GM19395 (cell line): Measurements from ENCODE around the gene HOXA4.

Source experiments
- ATAC-seq: cut with Tn5 transposase; IDR thresholded peaks from one replicate; pipeline ENCODE4 v1.9.1; 2021; ENCODE audit warnings: mild to moderate bottlenecking, moderate library complexity; ENCODE audit not compliant: unreplicated experiment

The HOXA4 gene

DNA sequence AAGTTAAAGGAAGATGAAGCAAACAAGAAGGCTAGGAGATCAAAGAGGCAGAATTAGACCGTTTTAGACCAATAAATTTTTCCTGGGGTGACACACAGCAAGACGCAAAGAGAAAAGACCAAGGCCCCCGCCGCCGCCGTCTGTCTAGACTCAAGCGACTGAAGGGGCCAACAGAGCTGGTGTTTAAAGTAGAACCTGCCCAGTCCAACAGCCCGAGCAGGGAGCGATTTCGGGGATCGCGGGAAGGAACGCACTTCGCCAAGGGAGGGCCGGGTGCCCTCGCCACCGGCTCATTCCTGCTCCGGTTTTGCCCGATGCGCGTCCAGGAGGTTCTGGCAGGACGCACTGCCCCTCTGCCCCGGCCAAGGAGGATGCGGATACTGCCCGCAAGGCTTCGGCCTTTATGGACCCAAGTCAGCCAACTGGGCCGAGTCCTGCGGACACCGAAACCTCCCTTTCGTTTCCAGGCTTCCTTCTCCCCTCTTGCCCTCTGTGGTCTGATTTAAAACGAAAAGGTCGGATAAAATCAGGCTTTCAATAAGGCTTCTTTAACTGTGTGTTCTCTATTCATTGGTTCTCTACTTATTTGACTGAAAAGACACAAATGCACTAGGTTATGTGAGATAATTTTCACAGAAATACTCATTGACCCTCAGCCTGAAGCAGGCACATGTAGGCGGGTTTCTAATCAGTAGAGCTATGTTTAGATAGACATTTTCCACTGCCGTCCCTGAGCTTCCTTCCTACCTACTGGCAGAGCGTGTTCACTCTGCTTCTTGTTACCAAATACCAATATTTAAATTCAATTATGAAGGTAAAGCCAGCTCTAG, 28.1 kb upstream of the HOXA4 start:
- no peak for ATAC-seq

DNA sequence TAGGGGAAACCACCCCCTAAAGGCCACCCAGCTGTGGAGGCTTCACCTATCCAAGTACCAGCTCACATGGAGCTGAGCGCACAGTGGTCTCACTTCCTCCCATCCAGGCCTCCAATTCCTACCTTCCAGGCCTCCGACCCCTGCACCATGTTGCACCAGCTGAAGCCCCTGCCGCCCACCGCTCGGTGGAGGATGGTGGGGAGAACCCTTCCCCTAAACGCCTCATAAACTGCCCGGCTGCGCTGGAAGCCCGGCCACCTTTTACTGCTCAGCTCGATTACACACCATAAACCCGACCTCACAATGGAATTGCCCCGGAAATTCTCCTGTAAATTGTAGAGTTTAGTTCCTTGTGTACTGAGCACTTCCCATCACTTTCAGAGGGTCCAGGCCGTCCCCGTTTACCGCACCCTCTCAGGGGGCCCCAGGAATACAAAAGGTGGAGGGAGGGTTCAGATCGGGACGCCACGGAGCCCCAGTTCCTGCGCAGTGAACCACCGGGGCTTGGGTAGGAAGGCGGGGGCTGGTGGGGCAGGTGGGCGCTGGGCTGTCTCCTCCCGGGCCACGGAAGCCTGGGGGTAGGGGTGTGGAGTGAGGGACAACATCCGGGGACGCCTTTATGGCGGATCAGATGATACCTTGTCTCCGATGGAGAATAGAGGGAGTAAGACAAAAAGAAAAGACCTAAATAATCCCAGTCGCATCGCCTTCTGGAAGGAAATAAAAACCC, 27.3 kb upstream of the HOXA4 start:
- ATAC-seq, result no peak

DNA sequence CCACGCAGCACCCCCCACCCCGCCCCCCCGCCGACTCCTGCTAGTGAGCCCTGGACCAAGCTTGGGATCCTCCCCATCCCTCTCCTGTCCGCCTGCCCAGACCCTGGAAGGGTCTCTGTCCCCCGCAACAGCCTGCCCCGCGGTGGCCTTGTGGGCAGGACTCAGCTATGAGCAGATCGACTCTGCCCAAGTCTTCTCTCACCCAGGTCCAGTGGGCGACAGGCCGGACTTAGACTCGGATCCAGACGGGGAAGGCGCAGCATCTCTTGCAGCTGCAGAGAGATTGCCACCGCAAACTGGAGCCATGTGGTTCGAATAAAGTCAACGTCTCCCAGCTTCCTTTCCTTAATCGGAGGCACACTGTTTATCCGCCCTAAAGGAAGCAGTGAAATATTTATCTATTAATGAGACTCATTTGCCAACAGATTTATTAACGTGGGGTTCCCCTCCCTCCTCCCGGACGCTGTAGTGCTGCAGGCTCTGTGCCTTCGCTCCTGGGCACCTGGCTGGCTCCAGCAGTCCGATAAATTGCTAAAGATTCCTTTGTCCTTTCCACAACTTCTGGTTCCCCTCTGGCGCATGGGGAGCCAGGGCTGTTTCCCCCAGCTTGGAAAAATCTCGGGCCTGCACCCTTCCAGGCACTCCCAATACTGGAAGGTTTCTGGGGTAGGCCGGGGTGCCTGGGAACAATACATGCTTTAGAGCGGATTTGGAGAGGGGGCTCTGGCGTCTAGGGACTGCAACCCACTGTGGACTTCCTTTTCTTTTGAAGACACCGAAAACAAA, 26.6 kb upstream of the HOXA4 start:
- ATAC-seq, result no peak

DNA sequence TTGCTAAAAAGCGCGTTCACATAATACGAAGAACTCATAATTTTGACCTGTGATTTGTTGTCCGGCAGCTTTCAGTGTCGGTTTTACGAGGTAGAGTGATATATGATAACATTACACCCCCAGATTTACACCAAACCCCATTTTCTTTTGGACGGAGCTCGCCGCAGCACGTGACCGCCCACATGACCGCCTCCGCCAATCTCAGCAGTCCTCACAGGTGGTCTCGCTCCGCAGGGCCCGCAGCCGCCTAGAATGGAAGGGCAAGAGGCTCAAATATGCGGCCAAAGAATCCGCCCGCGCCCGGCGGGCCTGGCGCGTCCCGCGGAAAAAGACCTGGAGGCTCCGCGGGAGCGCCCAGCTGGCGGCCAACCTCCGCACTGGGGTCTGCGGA, 25.9 kb upstream of the HOXA4 start, which contains the start of gene HOXA7:
Gene HOXA7, minus strand, starts transcription at position 168 of the 391 bp plus-strand sequence. Its CDS starts 130 bp downstream, at position 38.
- no peak for ATAC-seq

DNA sequence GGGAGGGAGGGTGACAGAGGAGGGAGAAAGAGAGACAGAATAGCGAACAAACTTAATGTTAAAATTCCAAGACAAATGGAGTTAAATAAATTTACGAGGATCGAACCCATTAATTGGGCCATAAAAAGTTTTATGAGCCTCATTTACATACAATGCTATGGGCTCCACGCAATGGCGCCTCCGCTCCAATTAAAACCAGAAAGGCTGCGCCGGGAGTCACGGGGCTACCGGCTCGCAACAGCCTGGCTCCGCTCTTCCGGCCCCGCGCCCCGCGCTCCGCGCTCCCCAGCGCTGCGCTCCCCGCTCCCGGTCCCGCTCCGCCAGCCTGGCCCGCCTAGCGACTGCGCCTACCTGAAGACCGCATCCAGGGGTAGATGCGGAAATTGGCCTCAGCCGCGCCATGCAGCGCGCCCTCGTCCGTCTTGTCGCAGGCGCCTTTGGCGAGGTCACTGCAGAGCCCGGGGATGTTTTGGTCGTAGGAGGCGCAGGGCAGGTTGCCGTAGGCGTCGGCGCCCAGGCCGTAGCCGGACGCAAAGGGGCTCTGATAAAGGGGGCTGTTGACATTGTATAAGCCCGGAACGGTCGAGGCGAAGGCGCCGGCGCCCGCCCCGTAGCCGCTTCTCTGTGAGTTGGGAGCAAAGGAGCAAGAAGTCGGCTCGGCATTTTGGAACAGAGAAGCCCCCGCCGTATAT, 25.4 kb upstream of the HOXA4 start:
- ATAC-seq, result no peak

DNA sequence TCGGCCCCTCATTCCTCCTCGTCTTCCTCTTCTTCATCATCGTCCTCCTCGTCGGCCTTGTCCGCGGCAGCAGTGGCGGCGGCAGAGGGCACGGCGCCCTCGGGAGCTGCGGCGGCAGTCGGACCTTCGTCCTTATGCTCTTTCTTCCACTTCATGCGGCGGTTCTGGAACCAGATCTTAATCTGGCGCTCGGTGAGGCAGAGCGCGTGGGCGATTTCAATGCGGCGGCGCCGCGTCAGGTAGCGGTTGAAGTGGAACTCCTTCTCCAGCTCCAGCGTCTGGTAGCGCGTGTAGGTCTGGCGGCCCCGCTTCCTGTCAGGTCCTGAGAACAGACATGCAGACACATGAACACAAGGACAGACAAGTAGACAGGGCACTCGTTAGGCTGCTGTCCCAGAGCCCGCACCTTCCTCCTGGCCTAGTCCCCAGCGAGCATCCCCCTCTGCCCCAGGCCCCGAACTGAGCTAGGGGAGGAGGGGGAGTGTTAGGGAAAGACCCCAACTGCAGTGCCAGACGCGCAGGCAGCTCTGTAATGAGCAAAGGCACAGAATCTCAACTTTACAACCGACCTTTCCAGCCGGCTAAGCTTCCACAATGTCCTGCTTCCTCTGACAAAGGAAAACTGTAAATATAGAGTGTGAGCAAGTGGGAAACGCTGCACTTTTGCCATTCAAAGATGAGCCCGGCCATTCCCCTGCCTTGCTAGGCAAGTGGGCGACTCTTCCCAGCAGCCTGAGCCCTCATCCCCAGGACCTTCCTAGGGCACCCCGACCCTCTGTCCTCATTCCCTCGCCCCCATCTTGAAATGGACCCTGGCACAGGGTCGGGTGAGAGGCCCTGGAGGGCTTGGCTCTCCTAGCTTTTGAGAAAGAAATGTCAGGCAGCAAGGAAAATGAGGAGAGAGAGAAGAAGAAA, 24.6 kb upstream of the HOXA4 start:
- no peak for ATAC-seq

DNA sequence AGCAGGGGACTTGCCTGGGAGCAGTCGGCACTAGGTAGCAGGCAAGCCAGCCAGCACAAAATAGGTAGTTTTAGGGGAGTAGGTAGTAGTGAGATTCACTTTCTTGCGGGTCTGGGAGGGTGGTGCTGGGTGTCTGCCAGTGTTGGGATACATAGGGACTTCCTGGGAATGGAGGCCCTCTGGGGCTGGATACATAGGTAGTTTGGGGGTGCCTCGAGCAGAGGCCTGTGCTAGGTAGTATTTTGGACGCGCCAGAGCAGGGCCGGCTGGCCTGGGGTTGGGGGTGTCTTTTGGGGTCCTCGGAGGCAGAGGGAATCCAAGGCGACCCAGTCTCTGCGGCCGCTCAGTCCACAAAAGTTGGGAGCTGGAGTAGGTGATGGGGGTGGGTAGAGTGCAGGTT, 23.8 kb upstream of the HOXA4 start:
- no peak for ATAC-seq

DNA sequence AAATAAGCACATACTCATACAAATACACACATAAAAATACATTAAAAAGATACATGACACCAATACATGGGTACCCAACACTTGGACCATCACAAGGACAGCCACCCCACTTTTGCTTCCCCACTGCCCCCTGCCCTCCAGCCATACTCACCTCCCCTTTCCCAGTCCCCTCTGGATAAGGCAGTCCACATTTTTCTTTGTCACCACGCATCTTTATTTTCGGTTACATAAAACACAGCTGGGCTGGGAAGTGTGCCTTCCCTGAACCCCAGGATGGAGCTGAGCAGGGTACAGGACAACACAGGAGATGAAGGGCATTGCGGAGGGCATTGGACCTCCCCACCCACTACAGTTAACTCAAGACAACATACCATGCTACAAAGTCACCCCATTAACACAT, 23.0 kb upstream of the HOXA4 start:
- no peak for ATAC-seq

DNA sequence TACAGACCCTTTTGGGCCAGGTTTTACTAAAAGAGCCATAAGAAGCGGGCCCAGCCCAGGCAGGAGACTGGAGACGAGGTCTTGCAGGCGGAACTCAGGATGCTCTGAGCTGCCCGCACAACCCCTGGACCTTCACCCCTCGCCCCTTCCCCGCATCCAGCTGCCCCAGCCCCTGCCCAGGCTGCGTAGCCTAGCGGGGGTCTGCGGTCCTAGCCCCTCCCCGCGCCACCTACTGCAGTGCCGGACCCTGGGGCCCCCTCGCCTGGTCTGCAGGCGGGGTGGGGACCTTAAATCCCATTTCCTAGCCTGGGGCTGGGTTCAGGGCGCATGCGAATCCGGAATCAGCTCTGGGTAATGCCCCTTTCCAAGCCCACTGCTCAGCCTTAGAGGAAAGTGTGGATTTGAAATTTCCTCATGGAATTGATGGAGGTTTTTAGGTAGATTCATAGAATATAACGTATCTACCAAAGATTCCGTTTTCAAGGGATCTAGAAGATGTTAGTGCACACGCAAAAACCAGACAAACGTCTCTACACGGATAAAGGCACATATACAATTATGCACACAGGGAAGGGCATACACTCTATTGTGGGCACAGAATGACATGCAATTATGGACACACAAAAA, 22.4 kb upstream of the HOXA4 start:
- no peak for ATAC-seq

DNA sequence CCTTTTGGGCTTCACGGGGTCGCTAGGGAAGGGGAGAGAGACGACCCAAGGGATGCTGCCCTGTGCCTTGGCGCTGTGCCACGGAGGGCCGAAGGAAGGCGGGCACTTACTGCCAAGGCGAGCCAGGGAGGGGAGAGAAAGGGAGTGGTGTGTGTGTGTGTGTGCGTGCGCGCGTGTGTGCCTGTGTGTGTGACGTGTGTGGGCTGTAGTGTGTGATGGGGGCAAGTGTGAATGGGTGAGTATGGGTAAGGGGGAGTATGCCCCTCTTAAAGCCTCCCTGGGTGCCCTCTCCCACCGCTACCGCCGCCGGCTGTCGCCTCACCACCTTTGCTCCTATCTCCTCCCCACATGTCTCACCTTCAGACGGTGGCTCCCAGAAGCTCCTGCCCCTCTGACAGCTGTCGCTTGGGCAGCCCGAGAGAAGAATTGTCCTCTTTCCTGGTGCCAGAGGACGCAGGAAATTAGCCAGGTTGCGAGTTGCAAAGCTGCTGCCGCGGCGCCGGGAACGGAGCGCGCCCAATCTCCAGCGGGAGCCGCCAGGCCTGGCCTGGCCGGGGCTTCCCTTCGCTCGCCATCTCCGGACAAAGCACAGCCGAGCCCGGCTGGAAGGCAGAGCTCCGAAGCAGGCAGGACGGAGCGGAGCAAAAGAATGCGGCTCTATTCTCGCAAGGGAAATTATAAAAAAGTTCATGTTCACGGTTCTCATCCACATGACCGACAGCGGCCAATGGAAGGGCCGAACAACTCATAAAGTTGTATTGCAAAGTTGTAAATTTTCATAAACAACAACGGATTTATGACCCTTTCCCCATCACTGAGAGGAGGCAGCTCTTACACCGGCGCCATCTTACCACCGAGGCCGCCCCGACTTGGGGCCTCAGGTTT, 21.6 kb upstream of the HOXA4 start, which contains the start of gene HOXA3:
Gene HOXA3, minus strand, starts transcription at position 653 of the 885 bp plus-strand sequence. CDS start 41,943 bp downstream, outside the sequence.
- no peak for ATAC-seq

DNA sequence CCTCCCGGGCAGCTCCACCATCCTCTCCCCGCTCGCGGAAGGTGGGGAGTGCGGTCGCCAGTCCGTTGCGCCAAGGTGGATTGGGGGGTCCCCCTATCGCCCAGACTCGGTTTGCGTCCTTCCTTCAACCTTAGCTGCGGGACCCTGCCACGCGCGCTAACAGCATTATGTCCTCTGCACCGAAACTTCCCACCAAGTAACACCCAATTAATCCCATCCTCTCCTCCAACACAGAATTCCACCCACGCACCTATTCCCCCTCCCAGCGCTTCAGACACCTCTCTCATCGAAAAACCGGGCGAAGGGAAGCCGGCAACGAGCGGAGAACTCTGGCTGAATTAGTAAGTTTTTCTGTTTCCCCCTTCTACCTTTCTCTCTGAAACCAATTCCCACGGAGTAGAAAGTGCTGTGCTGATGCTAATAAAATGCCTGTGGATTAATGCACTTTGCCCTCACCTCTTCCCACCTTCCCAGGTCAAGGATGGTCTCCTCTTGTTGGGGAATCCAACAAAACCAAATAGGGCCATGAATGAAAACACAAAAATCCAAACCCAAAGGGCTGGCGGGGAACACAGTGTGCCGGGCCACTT, 20.9 kb upstream of the HOXA4 start:
- no peak for ATAC-seq

DNA sequence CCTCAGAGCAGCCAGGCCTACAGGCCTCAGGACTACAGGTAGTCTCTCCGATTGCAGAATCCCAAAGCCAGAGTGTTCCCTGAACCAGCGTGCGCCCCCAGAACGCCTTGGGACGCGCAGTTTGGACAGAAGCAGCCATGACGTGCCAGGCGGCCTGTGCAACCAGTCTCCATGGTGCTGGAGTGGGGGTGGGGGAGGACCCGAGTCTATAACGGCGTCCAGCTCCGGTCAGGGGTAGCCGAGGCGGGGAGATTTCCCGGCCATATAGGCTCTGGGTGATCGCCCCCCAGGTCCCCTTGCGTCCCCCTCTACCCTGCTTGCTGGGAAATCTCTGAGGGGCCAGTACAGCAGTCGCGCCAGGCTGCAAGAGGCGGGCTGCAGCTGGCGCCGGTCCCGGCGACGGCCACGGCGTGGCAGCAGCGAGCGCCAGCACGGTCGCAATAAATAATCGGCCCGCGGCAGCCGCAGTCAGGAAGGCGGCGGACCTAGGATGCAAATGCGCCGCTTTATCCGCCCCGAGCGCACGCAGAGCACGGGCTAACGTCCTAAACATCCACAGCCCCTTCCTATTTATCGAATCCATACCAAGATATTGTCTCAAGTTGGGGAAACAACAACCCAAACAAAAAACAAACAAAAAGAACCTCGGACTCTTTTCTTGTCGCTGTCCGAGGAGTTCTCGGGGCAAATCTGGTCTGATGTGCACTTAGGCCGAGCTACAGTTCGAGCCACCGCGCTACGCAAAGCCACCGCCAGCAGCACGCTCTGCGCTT, 20.2 kb upstream of the HOXA4 start:
- ATAC-seq, result peak; percentile 85

DNA sequence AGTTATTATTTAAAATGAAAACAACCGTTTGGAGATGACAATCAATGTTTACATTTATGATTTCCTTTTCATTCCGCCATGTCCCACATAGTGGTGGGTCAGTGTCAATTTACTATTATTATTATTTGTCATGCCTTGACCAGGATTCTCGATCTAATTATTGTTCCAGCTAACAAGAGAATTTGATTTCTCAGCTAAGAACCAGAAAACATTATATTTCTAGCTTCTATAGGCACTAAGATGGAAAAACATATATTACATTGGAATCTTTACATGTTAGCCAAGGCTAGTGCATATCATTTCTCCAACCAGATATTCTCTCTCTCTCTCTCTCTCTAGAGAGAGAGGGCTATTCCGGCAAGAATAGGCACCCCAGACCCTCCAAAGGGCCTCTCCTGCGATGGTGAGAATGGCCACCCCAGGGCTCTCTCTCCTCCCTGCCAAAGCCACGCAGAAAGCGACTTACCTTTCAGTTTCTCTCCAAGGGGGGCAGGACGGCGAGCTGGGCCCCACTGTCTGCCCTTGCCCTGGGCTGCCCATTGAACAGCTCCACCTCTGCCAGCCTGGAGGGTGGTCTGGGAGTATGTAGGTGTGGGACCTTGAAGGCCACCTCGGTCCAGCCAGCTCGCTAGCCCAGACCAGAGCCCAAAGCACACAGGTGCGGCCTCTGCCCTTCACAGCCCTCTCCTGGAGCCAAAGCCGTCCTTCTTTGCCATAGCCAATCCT, 19.4 kb upstream of the HOXA4 start:
- ATAC-seq, result no peak

DNA sequence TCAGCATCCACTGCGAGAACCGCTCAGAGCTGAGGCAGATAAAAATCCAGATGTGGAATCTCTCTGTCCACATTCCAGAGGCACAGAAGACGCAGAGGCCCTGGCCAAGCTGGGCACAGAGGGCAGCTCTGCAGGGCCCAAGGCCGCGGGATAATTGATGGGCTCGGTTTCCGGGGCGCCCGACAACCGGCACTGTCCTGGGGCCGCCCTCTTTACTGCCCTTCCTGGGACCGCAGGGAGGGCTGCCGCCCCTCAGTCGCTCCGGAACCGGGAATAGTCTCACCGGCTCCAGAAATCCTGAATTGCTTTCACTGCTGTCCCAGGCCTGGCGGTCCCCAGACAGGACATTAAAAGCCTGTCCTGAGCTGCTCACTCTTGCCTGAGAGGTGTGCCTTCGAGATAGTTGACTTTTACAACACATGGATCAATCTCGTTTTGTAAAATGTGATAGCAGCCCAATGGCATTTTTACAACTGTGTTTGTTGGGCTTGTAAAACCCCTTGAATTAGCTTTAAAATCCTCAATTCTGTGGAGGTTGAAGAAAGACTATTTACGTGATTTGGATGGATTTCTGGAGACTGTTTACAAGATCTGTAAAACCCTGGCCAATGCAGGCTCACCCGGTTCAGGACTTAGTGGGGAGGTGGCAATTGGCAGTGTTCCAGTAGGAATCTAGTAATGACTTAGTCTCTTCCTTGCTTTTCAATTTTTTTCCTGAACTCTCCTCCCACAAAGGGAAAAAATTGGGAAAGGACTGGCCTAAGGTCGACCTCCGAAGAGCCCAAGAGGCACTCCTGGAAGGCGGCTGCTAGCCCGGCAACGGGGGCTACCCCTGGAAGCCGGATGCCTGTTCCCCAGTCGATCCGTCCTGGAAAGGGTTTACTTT, 18.4 kb upstream of the HOXA4 start:
- ATAC-seq, result no peak

DNA sequence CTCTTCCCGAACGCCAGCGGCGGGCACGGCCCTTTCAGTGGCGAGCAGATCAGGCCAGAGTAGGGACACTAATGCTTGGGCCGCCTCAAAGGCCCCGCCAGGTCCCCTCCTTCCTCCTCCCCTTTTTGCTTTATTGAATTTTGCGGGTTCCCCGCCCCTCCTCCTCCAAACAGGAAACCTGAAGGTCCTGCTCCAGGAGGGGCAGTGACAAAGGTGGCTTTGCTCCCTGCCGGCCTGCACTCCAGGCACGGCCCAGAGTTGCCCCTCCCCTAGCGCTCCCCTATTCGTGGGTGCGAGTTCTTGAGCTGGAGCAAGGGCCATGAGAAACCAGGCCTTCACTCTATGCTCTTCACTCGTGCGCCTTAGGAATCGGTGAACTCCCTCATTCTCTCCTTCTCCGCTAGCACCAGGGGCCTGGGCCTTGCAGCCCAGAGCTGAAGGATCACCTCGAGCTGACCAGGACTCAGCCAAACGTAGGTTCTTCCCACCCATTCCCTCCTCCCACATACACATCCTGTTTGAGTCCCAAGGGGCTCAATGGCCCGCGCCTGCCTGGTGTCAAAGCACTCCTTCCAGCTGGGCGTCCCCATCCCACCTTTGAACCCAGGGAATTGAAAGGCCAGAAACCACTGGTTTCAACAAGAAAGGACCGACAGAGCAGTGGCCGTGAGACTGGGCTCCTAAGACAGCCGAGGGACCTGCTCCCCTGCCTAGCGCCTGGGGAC, 17.6 kb upstream of the HOXA4 start:
- no peak for ATAC-seq
